Thyroid gland (tissue), 4 donors: ENCODE results near the gene LOXHD1.

Source experiments
- CTCF ChIP-seq, 6 experiments: fragments of 200-600 bp in 3 of 6; fragments of 450-650 bp in 3 of 6; sonication (generic) in 3 of 6; IDR thresholded peaks; one replicate each; pipeline ENCODE4 v1.5.1; 2016 to 2019; ENCODE audit warnings: antibody characterized with exemption in 6 of 6, mild to moderate bottlenecking in 2 of 6, inconsistent platforms in 1 of 6, moderate library complexity in 1 of 6
- POLR2A ChIP-seq, 2 donors: fragments of 450-650 bp; IDR thresholded peaks; one replicate each; pipeline ENCODE4 v1.6.1; 2017; ENCODE audit warnings: antibody characterized with exemption in 2 of 2, mild to moderate bottlenecking in 2 of 2, moderate library complexity in 1 of 2

GRCh38 chr18:46547520-46547919 is 109.5 kb downstream of the LOXHD1 start:
- TF ChIP-seq POLR2A (IDR thresholded peaks at IDR 0.05) (no peak), CTCF (IDR thresholded peaks at IDR 0.05) (no peak)
